Dendritic cell treated with granulocyte-macrophage colony-stimulating factor and Interleukin-4, amounts not matched to agents 40 ng/mL and 50 ng/mL, for 4 days (primary cell): Measurements from ENCODE around the gene KRTAP13-1.

Experiments
- H3K27ac Mint-ChIP-seq: one replicate; pipeline ENCODE4 v1.8.0; 2022; ENCODE audit warnings: mild to moderate bottlenecking, mixed read lengths
- H3K27me3 Mint-ChIP-seq: one replicate; pipeline ENCODE4 v1.8.0; 2022; ENCODE audit warnings: mild to moderate bottlenecking, mixed read lengths
- H3K36me3 Mint-ChIP-seq: one replicate; pipeline ENCODE4 v1.8.0; 2022; ENCODE audit warnings: low read depth, mixed read lengths
- H3K4me1 Mint-ChIP-seq: one replicate; pipeline ENCODE4 v1.8.0; 2022; ENCODE audit warnings: low read depth, mixed read lengths
- H3K4me3 Mint-ChIP-seq: one replicate; pipeline ENCODE4 v1.8.0; 2022; ENCODE audit warnings: mild to moderate bottlenecking, moderate library complexity, mixed read lengths
- H3K9me3 Mint-ChIP-seq: one replicate; pipeline ENCODE4 v1.8.0; 2022; ENCODE audit warnings: mixed read lengths
- intact Hi-C: fragments of 100-400 bp; cut with micrococcal nuclease; formaldehyde crosslinking; loops from one replicate; pipeline ENCODE4 v1.15.0; 2022

The KRTAP13-1 gene, protein sequence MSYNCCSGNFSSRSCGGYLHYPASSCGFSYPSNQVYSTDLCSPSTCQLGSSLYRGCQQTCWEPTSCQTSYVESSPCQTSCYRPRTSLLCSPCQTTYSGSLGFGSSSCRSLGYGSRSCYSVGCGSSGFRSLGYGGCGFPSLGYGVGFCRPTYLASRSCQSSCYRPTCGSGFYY

DNA sequence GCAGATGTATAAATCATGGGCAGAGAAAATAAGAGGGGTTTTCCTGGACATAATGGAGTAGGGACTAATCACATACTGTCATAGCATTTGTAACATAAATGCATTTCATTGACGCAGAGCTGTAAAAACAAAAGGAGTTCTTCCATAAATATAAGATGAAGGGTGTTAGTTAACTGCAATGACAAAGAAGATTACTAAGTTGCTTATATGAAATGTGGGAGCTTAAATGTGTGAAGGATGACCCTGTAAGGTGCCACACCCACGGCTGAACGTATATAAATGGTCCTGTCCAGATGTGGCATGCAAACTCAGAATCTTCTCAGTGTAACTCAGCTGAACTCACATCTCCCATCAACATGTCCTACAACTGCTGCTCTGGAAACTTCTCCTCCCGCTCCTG lies at the start of gene KRTAP13-1:
Gene KRTAP13-1 (plus strand): TSS at position 301 of the 400 bp plus-strand sequence. CDS start 56 bp downstream, at position 357.
- Mint-ChIP-seq H3K4me1 (no peaks in the 10 kb centered on the region), H3K36me3 (no peaks in the 10 kb centered on the region), H3K9me3 (peaks cover under 1% of the 10 kb centered on the region), H3K27ac (no peak within 1 kb of the TSS), H3K27me3 (no peaks in the 10 kb centered on the region), H3K4me3 (no peak within 1 kb of the TSS)
- intact Hi-C loops, result no loop called here

DNA sequence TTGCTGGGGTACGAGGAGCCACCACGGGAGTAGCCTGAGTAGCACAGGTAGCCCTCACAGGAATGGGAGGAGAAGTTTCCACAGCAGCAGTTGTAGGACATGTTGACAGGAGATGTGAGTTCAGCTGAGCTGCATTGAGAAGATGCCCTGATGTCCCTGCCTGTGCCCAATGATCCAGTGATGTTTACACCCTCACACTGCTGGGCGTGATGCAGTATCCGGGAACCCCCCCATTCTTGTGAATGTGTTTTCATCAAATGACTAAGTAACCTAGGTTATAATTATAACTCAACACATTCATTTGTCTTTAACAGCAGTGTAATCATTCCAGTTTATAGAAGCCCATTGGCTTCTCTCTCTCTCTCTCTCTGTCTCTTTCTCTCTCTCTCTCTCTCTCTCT lies 47.3 kb upstream of the KRTAP13-1 start, which contains the start of gene KRTAP23-1:
Gene KRTAP23-1 (minus strand): TSS at position 101 of the 400 bp plus-strand sequence. CDS start 0 bp downstream, at position 101.
- H3K27me3 Mint-ChIP-seq, result no peaks in the 10 kb centered on the region
- intact Hi-C loops, result no loop called here
- no peak within 1 kb of the TSS for H3K27ac Mint-ChIP-seq
- no peaks in the 10 kb centered on the region for H3K36me3 Mint-ChIP-seq
- H3K4me1 Mint-ChIP-seq, result no peaks in the 10 kb centered on the region
- H3K4me3 Mint-ChIP-seq, result no peak within 1 kb of the TSS
- peaks cover 21% of the 10 kb centered on the region for H3K9me3 Mint-ChIP-seq

DNA sequence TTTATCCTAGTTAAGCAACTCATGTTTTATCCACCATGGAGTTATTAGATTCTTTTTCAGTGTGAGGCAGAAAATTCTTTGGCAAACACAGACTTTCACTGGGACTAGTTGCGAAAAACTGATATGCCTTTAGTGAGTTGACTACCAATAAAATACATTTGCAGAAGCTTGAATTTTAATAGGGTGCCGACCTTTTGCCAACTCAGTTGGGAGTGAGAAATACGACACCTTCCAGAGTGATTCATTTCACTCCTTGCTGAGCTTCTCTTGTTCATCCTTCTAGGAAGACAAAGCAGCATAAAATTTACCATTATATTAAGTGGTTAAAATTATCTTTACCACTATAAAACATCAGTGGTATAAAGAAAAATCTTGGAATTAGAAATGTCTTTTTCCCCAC lies 46.3 kb upstream of the KRTAP13-1 start:
- Mint-ChIP-seq H3K4me1 (no peaks in the 10 kb centered on the region), H3K27me3 (no peaks in the 10 kb centered on the region), H3K36me3 (no peaks in the 10 kb centered on the region), H3K27ac (no peak overlapping the region), H3K4me3 (no peak overlapping the region), H3K9me3 (peaks cover 22% of the 10 kb centered on the region)
- intact Hi-C loops, result no loop called here

DNA sequence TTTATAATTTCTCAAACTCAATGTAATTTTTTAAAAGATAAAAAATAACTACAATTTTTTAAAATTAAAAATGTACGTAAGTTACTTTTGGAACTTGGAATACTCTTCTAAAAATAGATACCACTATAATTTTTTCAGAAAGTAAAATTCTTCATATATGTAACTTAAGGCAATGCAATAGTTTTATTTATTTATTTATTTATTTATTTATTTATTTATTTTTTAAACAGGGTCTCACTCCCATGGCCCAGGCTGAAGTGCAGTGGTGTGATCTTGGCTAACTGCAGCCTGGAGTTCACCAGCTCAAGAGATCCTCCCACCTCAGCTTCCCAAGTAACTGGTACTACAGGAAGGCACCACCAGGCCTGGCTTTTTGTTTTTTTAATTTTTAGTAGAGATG lies 44.3 kb upstream of the KRTAP13-1 start:
- intact Hi-C loops, result no loop called here
- Mint-ChIP-seq H3K9me3 (peaks cover 10% of the 10 kb centered on the region), H3K4me3 (no peak overlapping the region), H3K27me3 (no peaks in the 10 kb centered on the region), H3K4me1 (no peaks in the 10 kb centered on the region), H3K27ac (no peak overlapping the region), H3K36me3 (no peaks in the 10 kb centered on the region)

DNA sequence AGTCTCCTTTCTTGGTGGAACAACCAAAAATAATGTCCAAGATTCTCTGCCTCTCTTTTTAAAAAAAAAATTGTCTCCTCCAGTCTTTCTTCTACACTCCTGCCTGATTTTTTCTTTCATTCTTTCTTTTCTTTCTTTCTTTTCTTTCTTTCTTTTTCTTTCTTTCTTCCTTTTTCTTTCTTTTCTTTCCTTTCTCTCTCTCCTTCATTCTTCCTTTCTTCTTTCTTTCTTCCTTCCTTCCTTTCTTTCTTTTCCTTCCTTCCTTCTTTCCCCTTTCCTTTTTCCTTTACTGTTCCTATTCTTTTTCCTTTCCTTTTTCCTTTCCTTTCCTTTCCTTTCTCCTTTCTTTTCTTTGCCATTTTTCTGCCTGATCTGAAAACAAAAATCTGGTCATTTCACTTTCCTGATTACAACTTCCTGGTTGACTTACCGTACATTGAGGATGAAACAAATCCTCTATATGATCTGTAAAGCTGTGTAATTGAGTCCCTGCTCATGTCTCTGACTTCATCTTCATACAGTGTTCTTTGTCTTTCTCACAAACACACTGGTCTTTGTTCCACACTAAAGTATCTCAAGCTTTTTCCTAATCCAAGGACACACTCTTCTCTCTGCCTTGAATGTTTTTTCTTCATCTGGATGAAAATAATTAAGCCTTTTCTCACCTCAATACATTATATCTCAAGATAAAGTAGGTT lies 41.4 kb upstream of the KRTAP13-1 start:
- H3K27me3 Mint-ChIP-seq, result no peaks in the 10 kb centered on the region
- H3K4me3 Mint-ChIP-seq, result no peak overlapping the region
- H3K9me3 Mint-ChIP-seq, result peaks cover 9% of the 10 kb centered on the region
- intact Hi-C loops, result no loop called here
- H3K36me3 Mint-ChIP-seq, result no peaks in the 10 kb centered on the region
- H3K27ac Mint-ChIP-seq, result no peak overlapping the region
- H3K4me1 Mint-ChIP-seq, result no peaks in the 10 kb centered on the region

DNA sequence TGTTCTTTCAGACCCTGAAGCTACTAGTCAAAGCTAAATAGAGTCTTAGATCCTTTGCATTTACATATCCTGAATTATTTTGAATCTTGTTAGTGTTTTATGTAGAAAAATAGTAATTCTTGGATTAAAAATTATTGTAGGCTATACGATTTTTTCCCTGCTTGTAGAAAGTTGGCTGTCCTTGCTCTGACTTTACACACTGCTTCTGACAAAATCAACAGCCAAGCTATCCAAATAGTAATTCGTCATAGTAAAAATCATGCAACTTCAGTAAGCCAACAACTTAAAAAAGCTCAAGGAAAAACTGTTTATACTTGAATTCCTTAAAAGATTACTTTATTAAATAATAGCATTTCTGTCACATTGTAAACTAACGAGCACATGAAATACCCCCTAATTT lies 39.9 kb upstream of the KRTAP13-1 start:
- Mint-ChIP-seq H3K4me3 (no peak overlapping the region), H3K4me1 (no peaks in the 10 kb centered on the region), H3K36me3 (no peaks in the 10 kb centered on the region), H3K9me3 (peaks cover 9% of the 10 kb centered on the region), H3K27ac (no peak overlapping the region), H3K27me3 (no peaks in the 10 kb centered on the region)
- intact Hi-C loops, result no loop called here

DNA sequence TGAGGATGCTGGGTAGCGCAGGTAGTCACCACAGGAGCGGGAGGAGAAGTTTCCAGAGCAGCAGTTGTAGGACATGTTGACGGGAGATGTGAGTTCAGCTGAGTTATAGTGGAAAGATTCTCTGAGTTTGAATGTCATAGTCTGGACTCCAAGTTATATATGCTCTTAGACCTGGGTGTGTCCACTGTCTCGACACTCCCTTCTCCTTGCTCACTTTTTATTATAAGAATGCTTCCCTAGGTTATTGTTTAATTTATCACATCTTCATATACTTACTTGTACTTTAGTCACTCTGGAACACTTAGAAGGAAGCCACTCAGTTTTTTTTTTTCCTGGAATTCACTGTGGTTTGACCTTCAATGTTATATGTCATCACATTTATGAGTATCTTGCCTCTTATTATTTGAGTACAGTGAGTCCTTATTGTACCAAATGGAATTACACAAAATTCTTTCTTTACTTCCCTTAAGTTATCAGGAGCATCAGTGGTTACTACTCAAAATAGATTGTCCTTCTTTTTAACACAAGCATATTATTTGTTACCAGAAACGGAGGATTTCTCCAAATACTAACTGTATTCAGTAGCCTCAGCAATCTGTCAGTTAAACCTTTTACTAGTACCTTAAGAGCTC lies 23.6 kb upstream of the KRTAP13-1 start, which contains the start of gene KRTAP13-2:
Gene KRTAP13-2 (minus strand): TSS at position 133 of the 632 bp plus-strand sequence. CDS start 58 bp downstream, at position 75.
- intact Hi-C loops, result no loop called here
- Mint-ChIP-seq H3K36me3 (no peaks in the 10 kb centered on the region), H3K9me3 (no peaks in the 10 kb centered on the region), H3K27ac (no peak within 1 kb of the TSS), H3K4me3 (no peak within 1 kb of the TSS), H3K27me3 (no peaks in the 10 kb centered on the region), H3K4me1 (no peaks in the 10 kb centered on the region)

DNA sequence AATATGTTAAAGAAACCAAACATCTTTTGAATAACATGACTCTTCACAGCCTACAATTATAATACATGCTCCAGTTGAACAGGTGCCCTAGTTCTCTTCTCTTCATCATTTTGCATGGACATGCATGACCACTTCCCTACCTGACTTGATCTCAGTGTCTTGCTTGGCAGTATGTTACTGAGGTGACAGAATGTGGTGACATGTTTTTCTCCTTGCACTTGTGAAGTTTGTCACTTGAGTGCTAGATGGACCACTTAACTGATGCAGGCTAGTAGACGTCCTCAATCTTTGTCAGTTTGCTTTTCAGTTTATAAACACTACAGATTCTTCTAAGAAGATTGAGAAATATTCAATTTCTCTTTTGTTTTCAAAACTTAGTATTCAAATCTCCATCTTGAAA lies 13.6 kb upstream of the KRTAP13-1 start:
- no peaks in the 10 kb centered on the region for H3K9me3 Mint-ChIP-seq
- H3K4me3 Mint-ChIP-seq, result no peak overlapping the region
- intact Hi-C loops, result no loop called here
- H3K27ac Mint-ChIP-seq, result no peak overlapping the region
- no peaks in the 10 kb centered on the region for H3K27me3 Mint-ChIP-seq
- no peaks in the 10 kb centered on the region for H3K4me1 Mint-ChIP-seq
- no peaks in the 10 kb centered on the region for H3K36me3 Mint-ChIP-seq

DNA sequence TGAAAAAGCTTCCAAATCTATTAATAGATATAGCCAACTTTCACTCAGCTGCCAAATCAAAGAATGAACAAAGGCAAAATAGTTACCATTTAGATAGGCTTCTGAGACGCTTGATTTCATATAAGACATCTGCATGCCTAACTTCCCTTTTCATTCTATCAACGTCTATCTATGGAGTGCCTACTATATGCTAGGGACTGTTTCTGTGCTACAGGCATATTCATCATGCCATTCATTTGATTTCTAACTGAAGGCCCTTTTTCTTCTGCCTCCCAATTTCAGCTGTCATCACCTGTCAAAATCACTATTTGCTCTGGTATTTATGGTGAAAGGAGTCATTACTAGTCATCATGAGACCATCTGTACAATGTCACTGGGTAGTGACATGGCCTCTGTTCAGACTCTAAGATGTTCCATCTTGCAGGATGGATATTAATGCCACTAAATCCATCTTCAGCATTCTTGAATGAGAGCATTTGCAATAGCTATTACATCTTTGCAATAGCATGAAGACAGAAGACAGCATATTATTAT lies 4.3 kb upstream of the KRTAP13-1 start:
- H3K27me3 Mint-ChIP-seq, result no peaks in the 10 kb centered on the region
- no peaks in the 10 kb centered on the region for H3K36me3 Mint-ChIP-seq
- peaks cover 11% of the 10 kb centered on the region for H3K9me3 Mint-ChIP-seq
- no peak overlapping the region for H3K27ac Mint-ChIP-seq
- no peak overlapping the region for H3K4me3 Mint-ChIP-seq
- no peaks in the 10 kb centered on the region for H3K4me1 Mint-ChIP-seq
- intact Hi-C loops, result no loop called here

DNA sequence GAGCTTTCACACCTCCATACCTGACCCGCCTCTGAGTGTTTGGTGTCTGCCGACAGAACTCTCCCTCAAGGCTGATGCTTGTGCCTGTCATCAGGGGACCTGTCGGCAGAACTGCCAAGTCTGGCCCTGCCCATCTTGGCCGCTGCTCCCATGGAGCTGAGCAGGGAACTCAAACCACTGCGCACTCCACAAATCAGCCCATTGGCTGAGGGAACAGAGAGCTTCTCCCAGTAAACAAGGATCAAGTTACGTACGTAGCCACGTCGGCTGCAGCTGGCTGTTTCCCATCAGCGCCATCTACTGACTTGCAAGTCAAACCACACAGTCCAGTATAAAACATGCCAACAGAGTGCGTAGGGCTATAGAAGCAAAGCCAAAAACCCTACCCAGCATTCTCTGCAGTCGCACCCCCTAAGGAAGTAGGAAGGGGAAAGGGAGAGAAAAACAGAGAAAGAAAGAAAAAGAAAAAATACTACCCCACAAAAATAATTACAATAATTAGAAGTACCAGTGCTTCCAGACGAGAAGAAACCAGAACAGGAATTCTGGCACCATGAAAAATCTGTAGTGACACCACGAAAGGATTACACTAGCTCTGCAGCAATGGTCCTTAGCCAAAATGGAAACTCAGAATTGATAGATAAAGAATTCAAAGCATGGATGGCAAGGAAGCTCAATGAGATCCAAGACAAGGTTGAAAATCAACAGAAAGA lies 13.1 kb downstream of the KRTAP13-1 start:
- no peaks in the 10 kb centered on the region for H3K4me1 Mint-ChIP-seq
- intact Hi-C loops, result no loop called here

DNA sequence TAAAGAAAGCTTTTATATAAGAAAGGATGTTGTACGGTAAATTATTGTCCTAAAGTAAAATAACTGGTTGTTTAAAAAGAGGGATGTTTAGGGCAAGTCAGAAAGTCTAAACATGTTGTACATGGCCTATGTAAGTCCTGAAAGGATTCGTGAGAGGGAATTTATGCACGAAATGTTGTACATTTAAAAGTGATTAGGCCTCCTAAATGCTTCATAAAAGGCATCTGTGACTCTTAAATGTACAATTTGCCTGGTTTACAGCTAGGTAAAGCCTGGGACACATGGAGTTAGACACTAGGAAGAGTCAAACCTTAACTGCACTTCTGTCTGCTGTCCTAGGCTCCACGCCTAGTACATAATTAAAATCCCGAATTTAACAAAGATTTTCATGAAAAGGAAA lies 20.2 kb downstream of the KRTAP13-1 start:
- H3K4me3 Mint-ChIP-seq, result no peak overlapping the region
- H3K9me3 Mint-ChIP-seq, result peaks cover 17% of the 10 kb centered on the region
- H3K27ac Mint-ChIP-seq, result no peak overlapping the region
- intact Hi-C loops, result no loop called here
- H3K4me1 Mint-ChIP-seq, result no peaks in the 10 kb centered on the region
- no peaks in the 10 kb centered on the region for H3K27me3 Mint-ChIP-seq
- H3K36me3 Mint-ChIP-seq, result no peaks in the 10 kb centered on the region

More for the DNA sequence above, 13.1 kb downstream of the KRTAP13-1 start:
- no peaks in the 10 kb centered on the region for H3K9me3 Mint-ChIP-seq
- no peak overlapping the region for H3K4me3 Mint-ChIP-seq
- no peak overlapping the region for H3K27ac Mint-ChIP-seq
- no peaks in the 10 kb centered on the region for H3K27me3 Mint-ChIP-seq
- no peaks in the 10 kb centered on the region for H3K36me3 Mint-ChIP-seq

DNA sequence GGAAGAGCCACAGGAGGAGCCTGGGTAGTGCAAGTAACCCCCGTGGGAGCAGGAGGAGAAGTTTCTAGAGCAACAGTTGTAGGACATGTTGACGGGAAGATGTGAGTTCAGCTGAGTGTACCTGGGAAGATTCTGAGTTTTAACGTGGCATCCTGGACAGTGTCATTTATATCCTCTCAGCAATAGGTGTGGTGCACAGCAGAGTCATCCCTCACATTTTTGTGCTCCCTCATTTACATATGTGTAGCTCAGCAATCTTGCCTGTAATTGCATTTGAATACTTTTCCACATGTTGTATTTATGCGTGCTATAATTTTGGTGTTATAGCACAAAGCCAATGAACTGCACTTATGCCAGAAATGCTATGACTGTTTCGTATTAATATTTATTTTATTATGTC lies 30.0 kb downstream of the KRTAP13-1 start, which contains the start of gene KRTAP13-3:
Gene KRTAP13-3 (minus strand): TSS at position 101 of the 400 bp plus-strand sequence. CDS start 14 bp downstream, at position 87.
- Mint-ChIP-seq H3K36me3 (no peaks in the 10 kb centered on the region), H3K9me3 (no peaks in the 10 kb centered on the region)

DNA sequence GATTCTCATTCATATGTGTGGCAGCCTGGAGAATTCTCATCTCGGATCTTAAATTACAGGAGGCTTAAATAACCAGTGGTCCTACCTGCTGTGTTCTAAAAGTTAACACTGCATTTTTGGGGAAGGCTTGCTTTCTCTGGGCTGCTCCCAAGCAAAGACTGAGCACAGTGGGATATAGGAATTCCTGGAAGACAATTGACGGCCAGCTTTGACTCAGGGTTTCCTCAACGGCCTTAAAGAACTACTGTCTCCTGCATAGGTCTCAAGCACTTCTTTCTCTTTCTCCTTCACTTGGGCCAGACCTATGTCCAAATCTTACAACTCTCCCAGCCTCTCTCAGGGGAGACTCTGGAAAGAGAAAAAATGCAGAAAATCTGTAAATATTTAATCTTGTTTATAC lies 30.9 kb downstream of the KRTAP13-1 start:
- H3K4me1 Mint-ChIP-seq, result no peaks in the 10 kb centered on the region
- H3K36me3 Mint-ChIP-seq, result no peaks in the 10 kb centered on the region
- intact Hi-C loops, result no loop called here
- no peak overlapping the region for H3K27ac Mint-ChIP-seq
- H3K4me3 Mint-ChIP-seq, result no peak overlapping the region
- H3K27me3 Mint-ChIP-seq, result no peaks in the 10 kb centered on the region
- no peaks in the 10 kb centered on the region for H3K9me3 Mint-ChIP-seq

More for the DNA sequence above, 30.0 kb downstream of the KRTAP13-1 start, which contains the start of gene KRTAP13-3:
- H3K4me1 Mint-ChIP-seq, result no peaks in the 10 kb centered on the region
- intact Hi-C loops, result no loop called here
- H3K27me3 Mint-ChIP-seq, result no peaks in the 10 kb centered on the region
- H3K27ac Mint-ChIP-seq, result no peak within 1 kb of the TSS
- H3K4me3 Mint-ChIP-seq, result no peak within 1 kb of the TSS
